Neural crest cell (in vitro differentiated cells): ENCODE measurements around the gene SAA4. TPM values are rescaled to one million over a fixed set of nuclear protein-coding genes. Genes with fewer than 3 reads are reported as not detected.
"Not testable (repeated sequence)": the region's sequence is repeated elsewhere in the genome, so short reads cannot be mapped to it uniquely, and the experiment has no call there.

Source experiments
- DNase-seq: peaks from one replicate; pipeline ENCODE4 v3.0.0; 2021; ENCODE audit warnings: low read depth, mixed read lengths, low spot score
- H3K27ac Mint-ChIP-seq: one replicate; pipeline ENCODE4 v1.8.0; 2021; ENCODE audit warnings: mild to moderate bottlenecking, mixed read lengths; ENCODE audit not compliant: unreplicated experiment
- H3K27me3 Mint-ChIP-seq: 2 replicates; pipeline ENCODE4 v1.8.0; 2021; ENCODE audit warnings: low read depth, mild to moderate bottlenecking, mixed read lengths
- H3K36me3 Mint-ChIP-seq: 2 replicates; pipeline ENCODE4 v1.8.0; 2021; ENCODE audit warnings: low read depth, mild to moderate bottlenecking, mixed read lengths
- H3K4me1 Mint-ChIP-seq: 2 replicates; pipeline ENCODE4 v1.8.0; 2021; ENCODE audit warnings: mixed read lengths
- H3K4me3 Mint-ChIP-seq: one replicate; pipeline ENCODE4 v1.8.0; 2021; ENCODE audit warnings: mild to moderate bottlenecking, mixed read lengths
- H3K9me3 Mint-ChIP-seq: 2 replicates; pipeline ENCODE4 v1.8.0; 2021; ENCODE audit warnings: mixed read lengths
- total RNA-seq: library from RNA; stranded (reverse); gene quantifications from 2 replicates; pipeline ENCODE4 v1.2.1, GENCODE V29; 2021
- TF ChIP-seq, protein P1 (sequence below): fragments of 200-600 bp; sonication (generic); conservative IDR thresholded peaks from 2 replicates; pipeline ENCODE4 v1.5.0; 2021; ENCODE audit warnings: antibody characterized with exemption, mild to moderate bottlenecking

SAA4 gene
- total RNA-seq, 1 donor from 2014 or later, result not detected

DNA sequence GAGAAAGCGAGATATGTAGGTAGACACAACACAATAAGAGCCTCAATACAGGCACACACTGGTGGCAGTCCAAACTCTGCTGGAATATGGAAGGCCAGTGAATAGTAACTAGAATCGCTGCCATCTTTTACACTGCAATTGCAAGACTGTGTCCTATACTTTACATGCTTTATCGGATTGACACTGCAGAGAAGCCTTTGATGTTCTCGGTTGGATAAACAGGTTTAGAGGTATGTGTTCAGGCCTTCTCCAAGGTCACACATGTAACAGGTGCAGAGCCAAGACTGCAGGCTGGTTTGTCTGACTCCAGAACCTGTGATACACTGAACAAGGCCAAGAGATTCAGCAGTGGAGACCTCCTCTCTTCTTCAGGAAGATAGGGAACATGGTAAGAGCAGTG, 34.6 kb upstream of the SAA4 start:
- no peak for DNase-seq
- Mint-ChIP-seq H3K27me3 (no peaks in the 10 kb centered on the region), H3K4me3 (no peak overlapping the region), H3K36me3 (peaks cover 13% of the 10 kb centered on the region), H3K4me1 (peaks cover 13% of the 10 kb centered on the region), H3K27ac (no peak overlapping the region), H3K9me3 (peaks cover 2% of the 10 kb centered on the region)
- TF ChIP-seq, protein P1, sequence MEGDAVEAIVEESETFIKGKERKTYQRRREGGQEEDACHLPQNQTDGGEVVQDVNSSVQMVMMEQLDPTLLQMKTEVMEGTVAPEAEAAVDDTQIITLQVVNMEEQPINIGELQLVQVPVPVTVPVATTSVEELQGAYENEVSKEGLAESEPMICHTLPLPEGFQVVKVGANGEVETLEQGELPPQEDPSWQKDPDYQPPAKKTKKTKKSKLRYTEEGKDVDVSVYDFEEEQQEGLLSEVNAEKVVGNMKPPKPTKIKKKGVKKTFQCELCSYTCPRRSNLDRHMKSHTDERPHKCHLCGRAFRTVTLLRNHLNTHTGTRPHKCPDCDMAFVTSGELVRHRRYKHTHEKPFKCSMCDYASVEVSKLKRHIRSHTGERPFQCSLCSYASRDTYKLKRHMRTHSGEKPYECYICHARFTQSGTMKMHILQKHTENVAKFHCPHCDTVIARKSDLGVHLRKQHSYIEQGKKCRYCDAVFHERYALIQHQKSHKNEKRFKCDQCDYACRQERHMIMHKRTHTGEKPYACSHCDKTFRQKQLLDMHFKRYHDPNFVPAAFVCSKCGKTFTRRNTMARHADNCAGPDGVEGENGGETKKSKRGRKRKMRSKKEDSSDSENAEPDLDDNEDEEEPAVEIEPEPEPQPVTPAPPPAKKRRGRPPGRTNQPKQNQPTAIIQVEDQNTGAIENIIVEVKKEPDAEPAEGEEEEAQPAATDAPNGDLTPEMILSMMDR, result no peak

DNA sequence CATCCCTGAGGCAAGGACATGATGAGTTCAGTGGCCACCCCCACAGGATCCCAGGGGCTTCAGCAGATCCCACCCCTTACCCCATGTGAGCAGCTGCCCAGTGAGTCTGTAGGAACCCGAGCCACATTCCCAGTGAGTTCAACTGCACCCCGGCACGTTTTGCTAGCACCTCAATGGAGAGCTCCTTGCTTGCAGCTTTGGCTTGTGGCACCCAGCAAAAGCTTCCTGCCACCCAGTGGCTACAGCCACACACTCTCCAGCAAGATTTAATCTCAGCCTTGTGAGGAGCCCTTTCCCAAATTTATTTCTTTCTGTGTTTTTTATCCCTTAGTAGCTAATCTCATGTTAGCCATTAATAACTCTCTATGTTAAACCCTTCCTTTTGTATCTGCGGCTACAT, 33.5 kb upstream of the SAA4 start:
- Mint-ChIP-seq H3K4me3 (no peak overlapping the region), H3K27me3 (peaks cover 2% of the 10 kb centered on the region), H3K9me3 (no peaks in the 10 kb centered on the region), H3K4me1 (peaks cover 13% of the 10 kb centered on the region), H3K36me3 (peaks cover 9% of the 10 kb centered on the region), H3K27ac (no peak overlapping the region)
- DNase-seq, result no peak
- TF ChIP-seq, protein P1, result no peak

DNA sequence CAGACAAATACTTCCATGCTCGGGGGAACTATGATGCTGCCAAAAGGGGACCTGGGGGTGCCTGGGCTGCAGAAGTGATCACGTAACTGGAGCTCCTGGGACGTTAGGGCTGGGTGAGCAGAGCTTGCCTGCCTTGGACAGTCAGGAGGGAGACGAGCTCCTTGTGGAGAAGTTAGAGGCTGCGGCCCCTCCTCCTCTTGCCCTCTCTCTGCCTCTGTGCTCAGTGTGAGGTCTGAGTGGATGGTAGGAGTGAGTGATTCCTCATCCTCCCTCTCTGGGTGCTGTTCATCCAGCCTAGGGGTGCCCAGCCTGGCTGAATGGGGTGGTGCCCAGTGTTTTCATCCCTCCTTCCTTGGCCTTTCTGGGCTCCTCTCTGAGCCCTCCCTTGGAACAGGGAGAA, 32.6 kb upstream of the SAA4 start:
- not testable (repeated sequence) for DNase-seq, H3K27me3 Mint-ChIP-seq, H3K27ac Mint-ChIP-seq, H3K36me3 Mint-ChIP-seq, H3K4me3 Mint-ChIP-seq, H3K9me3 Mint-ChIP-seq
- H3K4me1 Mint-ChIP-seq, result peaks cover 13% of the 10 kb centered on the region

DNA sequence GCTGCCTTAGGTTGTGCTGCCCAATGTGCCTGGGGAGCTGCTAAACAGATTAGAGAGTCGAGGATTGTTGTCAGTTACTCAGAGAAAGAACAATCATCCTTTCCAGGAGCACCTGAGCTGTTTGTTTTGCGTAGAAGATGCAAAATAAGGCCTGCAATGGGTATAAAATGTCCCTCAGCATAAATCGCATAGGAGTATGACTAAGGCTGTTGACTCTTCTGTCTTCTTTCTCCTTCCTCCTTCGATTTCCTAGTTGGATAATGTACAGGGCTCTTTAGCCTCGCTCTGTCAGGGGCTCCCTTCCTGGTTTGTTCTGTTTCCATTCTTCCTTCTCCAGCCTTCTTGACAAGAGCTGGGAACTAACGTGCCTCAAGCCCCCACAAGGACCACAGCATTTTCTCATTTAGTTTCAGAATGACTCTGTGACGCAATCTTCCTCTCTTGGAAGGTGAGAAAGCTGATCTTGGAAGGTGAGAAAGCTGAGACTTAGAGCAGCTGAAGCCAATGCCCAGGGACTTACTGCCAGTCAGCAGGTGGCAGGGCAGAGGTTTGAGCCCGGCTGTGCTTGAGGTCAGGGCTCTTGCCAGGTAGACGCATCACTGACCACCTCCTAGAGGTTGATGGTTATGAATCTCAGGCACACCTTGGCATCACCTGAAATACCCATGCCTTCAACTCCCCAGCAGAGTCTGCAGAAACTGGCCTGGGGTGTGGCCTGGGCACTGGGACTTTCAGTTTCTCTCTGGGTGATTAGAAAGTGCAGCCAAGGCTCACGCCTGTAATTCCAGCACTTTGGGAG, 30.9 kb upstream of the SAA4 start:
- not testable (repeated sequence) for H3K36me3 Mint-ChIP-seq, H3K4me3 Mint-ChIP-seq, H3K27ac Mint-ChIP-seq, H3K27me3 Mint-ChIP-seq, H3K9me3 Mint-ChIP-seq, DNase-seq
- H3K4me1 Mint-ChIP-seq, result peaks cover 13% of the 10 kb centered on the region

DNA sequence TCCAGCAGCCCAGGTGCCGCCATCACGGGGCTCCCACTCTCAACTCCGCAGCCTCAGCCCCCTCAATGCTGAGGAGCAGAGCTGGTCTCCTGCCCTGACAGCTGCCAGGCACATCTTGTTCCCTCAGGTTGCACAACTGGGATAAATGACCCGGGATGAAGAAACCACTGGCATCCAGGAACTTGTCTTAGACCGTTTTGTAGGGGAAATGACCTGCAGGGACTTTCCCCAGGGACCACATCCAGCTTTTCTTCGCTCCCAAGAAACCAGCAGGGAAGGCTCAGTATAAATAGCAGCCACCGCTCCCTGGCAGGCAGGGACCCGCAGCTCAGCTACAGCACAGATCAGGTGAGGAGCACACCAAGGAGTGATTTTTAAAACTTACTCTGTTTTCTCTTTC, 29.3 kb upstream of the SAA4 start, which contains the start of gene SAA1:
TSS of gene SAA1 (plus strand) at position 316 of the 400 bp plus-strand sequence. CDS start 624 bp downstream, outside the sequence.
- TF ChIP-seq, protein P1, result no peak
- DNase-seq, result no peak
- H3K9me3 Mint-ChIP-seq, result no peaks in the 10 kb centered on the region
- H3K27ac Mint-ChIP-seq, result no peak within 1 kb of the TSS
- no peaks in the 10 kb centered on the region for H3K36me3 Mint-ChIP-seq
- no peak within 1 kb of the TSS for H3K4me3 Mint-ChIP-seq
- H3K4me1 Mint-ChIP-seq, result peaks cover 13% of the 10 kb centered on the region
- peaks cover 2% of the 10 kb centered on the region for H3K27me3 Mint-ChIP-seq

DNA sequence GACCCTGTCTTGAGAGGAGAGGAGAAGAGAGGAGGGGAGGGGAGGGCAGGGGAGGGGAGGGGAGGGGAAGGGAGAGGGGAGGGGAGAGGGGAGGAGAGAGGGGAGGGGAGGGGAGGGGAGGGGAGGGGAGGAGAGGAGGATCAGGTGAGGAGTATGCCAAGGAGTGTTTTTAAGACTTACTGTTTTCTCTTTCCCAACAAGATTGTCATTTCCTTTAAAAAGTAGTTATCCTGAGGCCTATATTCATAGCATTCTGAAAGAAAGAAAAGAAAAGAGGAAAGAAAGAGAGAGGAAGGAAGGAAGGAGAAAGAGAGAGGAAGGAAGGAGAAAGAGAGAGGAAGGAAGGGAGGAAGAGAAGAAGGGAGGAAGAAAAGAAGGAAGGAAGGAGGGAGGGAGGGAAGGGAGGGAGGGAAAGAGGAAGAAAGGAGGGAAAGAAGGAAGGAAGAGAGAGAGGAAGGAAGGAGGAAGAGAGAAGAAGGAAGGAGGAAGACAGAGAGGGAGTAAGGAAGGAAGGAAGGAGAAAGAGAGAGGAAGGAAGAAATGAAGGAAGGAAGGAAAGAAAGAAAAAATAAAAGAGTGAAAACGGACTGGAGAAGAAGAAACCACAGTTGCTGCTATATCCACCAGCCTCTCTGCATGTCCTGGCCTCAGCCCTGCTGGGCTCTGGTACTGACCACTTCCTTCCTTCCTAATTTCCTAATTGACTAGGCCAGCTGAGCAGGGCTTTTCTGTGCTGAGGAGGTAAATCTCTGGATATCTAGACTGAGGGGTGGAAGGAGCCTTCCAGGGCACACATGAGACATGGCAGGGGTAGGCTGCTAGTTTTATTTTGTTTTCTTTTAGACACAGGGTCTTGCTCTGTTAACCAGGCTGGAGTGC, 28.3 kb upstream of the SAA4 start:
- TF ChIP-seq, protein P1, result no peak
- Mint-ChIP-seq H3K4me1 (peaks cover 4% of the 10 kb centered on the region), H3K36me3 (no peaks in the 10 kb centered on the region), H3K27ac (no peak overlapping the region), H3K4me3 (no peak overlapping the region), H3K27me3 (peaks cover 2% of the 10 kb centered on the region), H3K9me3 (no peaks in the 10 kb centered on the region)
- DNase-seq, result no peak
